M059J (cell line): ENCODE measurements around the gene KLHDC7A. TPM values are rescaled to one million over a fixed set of nuclear protein-coding genes. Genes with fewer than 3 reads are reported as not detected.

ENCODE experiments used
- DNase-seq: peaks from one replicate; pipeline ENCODE4 v3.0.0-alpha.2; 2012; ENCODE audit warnings: low read depth
- total RNA-seq: library from RNA; depleted of rRNA; stranded (reverse); fragments of >200 nt; shearing (Covaris generic); gene quantifications from 2 replicates; pipeline ENCODE4 v1.2.3, GENCODE V29; 2014

Gene KLHDC7A
- total RNA-seq, 1 experiment from 2014 or later = 0.05 TPM

- DNase-seq = no peak
Observed at GRCh38 chr1:18508084-18508483, 27.4 kb downstream of the KLHDC7A start.

- DNase-seq = no peak
Observed at GRCh38 chr1:18511149-18511873, 30.6 kb downstream of the KLHDC7A start.

DNA sequence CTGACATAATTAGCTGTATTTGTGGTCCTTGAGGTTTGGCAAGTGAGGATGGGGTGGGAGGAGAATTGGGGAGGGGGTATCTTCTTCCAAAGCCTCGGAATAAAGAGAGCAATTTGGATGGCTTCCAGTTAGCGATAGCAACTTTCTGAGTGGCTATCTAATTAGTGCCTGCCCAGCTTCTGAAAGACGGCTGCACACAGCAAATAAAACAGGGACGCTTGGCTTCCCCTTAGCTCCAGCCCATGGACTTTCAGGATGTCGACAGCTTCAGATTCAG is 31.1 kb downstream of the KLHDC7A start:
- no peak for DNase-seq

GRCh38 chr1:18512883-18513282 is 32.2 kb downstream of the KLHDC7A start:
- no peak for DNase-seq

DNA sequence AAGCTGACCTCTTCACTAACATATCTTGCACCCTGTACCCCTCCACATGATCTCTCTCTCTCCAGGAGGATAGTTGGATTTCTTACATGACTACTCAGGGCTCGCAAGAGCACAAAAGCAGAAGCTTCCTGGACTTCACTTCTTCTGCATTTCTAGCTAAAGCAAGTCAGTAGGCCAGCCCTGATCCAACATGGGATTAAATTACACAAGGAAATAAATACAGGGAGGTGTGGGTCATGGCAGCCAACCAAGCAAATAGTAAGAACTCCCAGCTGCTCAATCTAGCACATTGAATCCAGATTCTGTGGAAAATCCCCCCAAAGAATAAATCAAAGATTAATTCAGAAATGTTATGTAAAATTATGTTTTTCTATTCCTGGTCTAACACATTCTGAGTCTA is 33.3 kb downstream of the KLHDC7A start:
- no peak for DNase-seq

DNA sequence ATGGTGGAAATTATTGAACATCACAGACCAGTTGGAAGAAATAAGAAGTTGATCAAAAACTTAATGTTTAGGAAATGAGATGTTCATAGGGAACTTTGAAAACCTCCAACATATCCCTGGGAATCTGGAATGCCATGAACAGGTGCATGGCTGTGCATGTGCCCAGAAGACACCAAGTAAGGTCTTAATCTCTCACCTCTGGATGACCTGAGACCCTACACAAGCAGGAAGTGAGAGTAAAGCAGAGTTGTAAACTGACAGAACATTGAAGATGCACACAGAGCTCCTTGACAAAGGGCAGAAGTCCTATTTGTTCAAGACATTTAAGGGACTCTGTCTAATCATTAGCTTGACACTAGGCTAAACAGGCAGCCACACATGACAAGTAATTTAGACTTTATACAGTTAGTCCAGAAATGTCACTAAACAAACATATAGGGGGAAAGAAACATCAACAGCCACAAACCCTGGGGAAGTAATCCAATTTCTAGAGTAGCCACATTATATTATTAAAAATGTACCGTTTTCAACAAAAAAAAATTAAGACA is 34.5 kb downstream of the KLHDC7A start:
- no peak for DNase-seq

GRCh38 chr1:18516473-18516872 is 35.7 kb downstream of the KLHDC7A start:
- DNase-seq = no peak

DNA sequence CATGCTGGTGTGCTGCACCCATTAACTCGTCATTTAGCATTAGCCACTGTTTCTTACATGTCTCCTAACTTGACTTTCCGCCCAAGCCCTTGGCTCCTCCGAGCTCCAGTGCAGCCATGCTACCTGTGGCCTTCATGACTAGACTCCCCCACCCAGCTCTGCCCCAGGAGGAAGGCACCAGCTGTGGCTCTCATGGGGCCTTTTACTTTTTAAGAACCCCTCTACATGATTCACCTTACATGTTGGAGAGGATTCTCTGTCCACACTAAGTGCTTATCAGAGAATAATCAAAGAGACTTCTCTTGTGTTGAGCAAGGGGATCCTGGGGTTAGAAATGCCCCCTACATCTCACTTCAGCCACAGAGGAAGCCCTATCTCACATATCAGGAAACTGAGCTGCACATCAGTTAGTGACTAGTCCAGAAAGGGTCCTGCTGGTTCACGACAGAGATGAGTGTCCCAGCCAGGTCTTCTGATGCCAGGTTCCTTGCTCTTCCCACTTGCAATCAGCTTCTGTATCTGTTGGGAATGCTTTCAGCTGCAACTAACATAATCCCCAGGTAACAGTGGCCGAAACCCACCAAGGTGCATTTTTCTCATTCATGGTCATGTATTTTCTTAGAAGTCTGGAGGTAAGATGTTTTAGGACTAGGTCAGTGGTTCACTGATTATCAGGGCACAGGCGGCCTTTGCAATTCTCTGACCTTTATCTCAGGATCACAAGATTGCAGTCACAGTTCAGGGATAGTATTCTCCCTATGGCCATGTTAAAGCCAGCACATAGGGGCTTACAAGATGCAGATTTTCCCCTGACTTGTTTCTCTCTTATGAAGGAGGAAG is 45.9 kb downstream of the KLHDC7A start:
- DNase-seq = no peak

DNA sequence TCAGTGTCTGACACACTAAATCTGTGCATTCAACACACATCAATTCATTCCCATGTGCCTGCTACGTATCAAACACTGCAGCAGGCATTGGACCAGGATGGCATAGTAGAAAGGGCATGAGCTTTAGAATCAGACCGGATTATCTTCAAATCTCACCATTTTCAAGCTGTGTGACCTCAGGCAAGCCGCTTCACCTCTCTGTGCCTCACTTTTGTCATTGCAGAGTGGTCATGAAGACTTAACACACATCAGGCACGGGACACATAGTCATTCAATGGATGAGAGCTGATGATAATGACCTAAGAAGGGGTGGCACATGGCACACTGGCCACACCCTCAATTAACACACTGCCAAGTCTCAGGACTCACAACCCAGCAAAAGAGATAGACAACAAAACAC is 46.8 kb downstream of the KLHDC7A start:
- no peak for DNase-seq

DNA sequence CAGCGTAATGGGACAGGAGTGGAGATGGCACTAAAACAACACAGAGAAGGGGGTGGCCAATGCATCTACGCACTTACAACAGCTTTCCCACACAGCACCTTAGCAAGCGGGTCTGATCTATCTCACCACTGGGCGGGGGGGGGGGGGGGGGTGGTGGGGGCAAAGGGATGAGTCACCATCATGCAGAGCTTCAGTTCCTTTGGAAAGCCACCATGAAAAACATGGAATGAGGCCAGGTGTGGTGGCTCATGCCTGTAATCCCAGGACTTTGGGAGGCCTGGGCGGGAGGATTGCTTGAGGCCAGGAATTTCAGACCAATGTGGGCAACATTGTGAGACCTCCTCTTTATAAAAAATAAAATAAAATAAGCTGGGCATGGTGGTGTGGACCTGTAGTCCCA is 47.2 kb downstream of the KLHDC7A start:
- peak; percentile 23 for DNase-seq

DNA sequence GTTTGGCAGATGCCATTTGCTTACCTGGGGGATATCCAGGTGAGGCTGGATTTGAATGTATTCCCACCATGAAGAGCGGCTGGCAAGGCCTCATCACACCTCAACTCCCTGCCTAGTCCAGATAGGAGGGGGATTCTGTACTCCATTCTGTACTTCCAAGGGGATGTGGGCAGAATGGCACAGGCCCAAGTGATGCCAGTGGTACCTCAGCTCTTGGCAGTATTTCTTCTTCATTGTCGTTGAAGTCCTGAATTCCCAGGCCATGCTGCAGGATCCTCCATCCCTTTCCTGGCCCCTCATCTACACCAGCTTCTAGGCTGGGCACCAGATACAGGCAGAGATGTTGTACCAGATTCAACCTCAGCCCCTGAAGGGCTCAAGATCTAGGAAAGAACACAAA is 47.9 kb downstream of the KLHDC7A start:
- DNase-seq = no peak

DNA sequence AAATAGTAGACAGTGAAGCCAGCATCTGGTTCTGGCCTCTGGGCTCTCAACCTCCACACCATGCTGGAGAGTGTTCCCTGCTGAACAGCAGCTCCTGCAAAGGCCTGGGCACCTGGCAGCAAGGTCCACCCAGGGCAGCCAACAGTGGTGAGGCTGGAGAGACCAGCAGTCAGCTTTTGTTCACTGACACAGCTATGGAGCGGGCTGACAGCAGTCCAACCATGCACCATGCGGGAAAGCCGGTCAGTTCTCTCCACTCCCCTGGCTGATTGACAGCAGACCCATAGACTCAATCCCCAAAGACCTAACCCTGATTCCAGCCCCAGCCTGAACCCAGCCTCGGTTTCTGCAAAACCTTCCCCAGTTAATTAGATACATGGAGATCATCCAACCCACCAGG is 49.0 kb downstream of the KLHDC7A start:
- no peak for DNase-seq

- DNase-seq = peak; percentile 14
Observed at GRCh38 chr1:18530587-18531502, 50.1 kb downstream of the KLHDC7A start.

- DNase-seq = no peak
Observed at GRCh38 chr1:18531503-18531845, 50.7 kb downstream of the KLHDC7A start.

DNA sequence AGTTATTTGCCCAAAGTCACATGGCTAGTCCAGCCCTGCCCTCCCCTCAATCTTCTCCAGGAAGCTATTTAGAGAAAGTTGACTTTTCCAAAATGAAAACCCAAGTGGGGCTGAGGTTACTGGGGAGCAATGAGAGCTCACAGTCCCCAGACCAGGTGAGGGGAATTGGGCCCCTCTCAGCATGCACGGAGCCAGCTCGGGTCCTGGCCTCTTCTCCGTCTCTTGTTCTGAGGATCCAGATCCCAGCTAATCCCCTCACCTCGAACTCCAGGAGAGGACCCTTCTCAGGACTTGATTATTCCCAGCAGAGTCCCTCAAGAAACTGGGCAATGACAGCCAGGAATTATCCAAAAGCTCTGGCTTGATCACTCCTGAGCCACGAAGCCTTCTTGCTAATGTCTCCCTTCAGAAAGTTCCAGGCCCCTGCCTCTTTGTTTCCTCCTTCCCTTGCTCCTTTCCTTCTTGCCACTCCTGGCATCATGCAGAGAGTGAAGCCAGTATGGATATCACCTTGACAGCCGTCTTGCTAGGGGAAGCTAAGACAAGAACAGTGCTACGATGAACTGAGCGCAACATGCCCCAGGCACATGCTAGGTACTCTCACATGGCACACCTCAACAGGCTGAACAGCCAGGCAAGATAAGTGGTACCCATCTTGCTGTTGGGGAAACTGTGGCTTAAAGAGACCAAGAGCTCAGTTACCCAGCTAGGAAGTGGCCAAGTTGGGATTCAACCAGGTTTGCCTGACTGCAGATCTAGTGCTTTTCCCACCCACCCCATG is 51.9 kb downstream of the KLHDC7A start:
- no peak for DNase-seq

DNA sequence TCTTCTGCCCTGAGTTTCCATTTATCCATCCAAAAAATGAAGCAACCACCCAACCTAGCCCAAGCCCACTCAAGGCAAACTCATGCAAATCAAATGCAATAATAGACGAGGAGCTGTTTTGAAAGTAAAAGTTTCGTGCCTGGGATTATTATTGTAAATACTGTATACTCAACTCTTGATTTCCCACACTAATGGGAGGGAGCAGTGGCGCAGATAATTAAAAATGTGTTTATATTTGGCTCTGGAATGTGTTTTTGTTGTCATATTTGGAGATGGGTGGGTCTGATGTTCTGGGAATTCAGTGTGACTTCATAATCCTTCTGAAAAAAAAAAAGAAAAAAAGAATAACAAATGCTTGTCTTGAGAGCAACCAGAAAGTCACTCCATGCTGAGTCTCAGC is 52.5 kb downstream of the KLHDC7A start:
- DNase-seq = no peak

DNA sequence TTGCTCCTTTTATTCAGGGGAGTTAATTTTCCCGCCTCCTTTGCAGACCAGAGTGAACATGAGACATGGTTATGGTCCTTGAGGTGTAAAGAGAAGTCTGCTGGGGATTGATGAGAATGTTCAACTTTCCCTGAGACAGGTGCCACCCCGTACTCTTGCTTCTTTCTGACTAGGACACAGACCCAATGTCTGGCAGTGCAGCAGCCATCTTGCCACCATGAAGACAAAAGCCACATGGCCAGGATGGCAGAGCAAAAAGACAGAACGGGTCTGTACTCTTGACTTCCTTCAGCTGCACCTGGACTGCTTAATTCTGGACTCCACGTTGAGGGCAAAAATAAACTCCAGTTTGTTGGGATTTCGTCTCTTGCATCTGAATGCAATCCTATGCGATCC is 54.1 kb downstream of the KLHDC7A start:
- DNase-seq = no peak
